Measurements from ENCODE around the gene CORO2B. TPM values are rescaled to one million over a fixed set of nuclear protein-coding genes. Genes with fewer than 3 reads are reported as not detected.

The CORO2B gene
- total and polyA plus RNA-seq, 2 experiments from 2014 or later = 1.6 to 4.6 TPM

- TF ChIP-seq ZNF462 (CRISPR knock-in tag; IDR thresholded peaks at IDR 0.05) = no peak
- TF ChIP-seq EZH2phosphoT487 (IDR thresholded peaks at IDR 0.05; ENCODE audit: unreplicated experiment) = no peak
- TF ChIP-seq POLR2AphosphoS5 (IDR thresholded peaks at IDR 0.05; ENCODE audit: low read depth) = no peak
Observed at GRCh38 chr15:68743256-68743655, 164.5 kb downstream of the CORO2B start (continued).

GRCh38 chr15:68749365-68749764, 170.6 kb downstream of the CORO2B start:
- Mint-ChIP-seq H3K4me3 (no peak overlapping the region), H3K27me3 (ENCODE audit: insufficient read depth, low read depth, poor library complexity) (peaks cover 6% of the 10 kb centered on the region)
- TF ChIP-seq JUNB (IDR thresholded peaks at IDR 0.05; ENCODE audit: unreplicated experiment) = no peak
- no peak for TF ChIP-seq STAT1 (IDR thresholded peaks at IDR 0.05; ENCODE audit: unreplicated experiment)
- no peak for TF ChIP-seq ZNF331 (CRISPR knock-in tag; IDR thresholded peaks at IDR 0.05; ENCODE audit: low read depth)
- TF ChIP-seq POLR2AphosphoS5 (IDR thresholded peaks at IDR 0.05; ENCODE audit: low read depth) = no peak
- no peak for TF ChIP-seq EZH2phosphoT487 (IDR thresholded peaks at IDR 0.05; ENCODE audit: unreplicated experiment)
- no peak for TF ChIP-seq CREB1 (CRISPR knock-in tag; IDR thresholded peaks at IDR 0.05; ENCODE audit: low read depth)
- TF ChIP-seq CTCF (conservative IDR thresholded peaks at IDR 0.05; ENCODE audit: low read depth in 2 of 2) = no peak
- no peak for TF ChIP-seq NANOG (IDR thresholded peaks at IDR 0.05; ENCODE audit: borderline replicate concordance)

More at GRCh38 chr15:68749365-68749764, 170.6 kb downstream of the CORO2B start:
- Mint-ChIP-seq H3K4me1 (no peaks in the 10 kb centered on the region), H3K27ac (no peak overlapping the region), H3K9me3 (no peaks in the 10 kb centered on the region; the same call in 2 of the 3 replicates), H3K36me3 (ENCODE audit: low read depth) (no peaks in the 10 kb centered on the region)
- ATAC-seq (no peak), DNase-seq (ENCODE audit: low spot score) (no peak)
- no peaks in the 10 kb centered on the region for H3K4me1 ChIP-seq (ENCODE audit: insufficient read depth)
- H3F3A ChIP-seq (replicated peaks; ENCODE audit: low read depth) = no peaks in the 10 kb centered on the region
- H2AFZ ChIP-seq = no peak overlapping the region
- H3K4me3 ChIP-seq = no peak overlapping the region
- H4K20me1 ChIP-seq (replicated peaks; ENCODE audit: insufficient read depth) = no peaks in the 10 kb centered on the region
- H3K27ac ChIP-seq (ENCODE audit: low read depth) = no peak overlapping the region
- no peaks in the 10 kb centered on the region for H3K79me2 ChIP-seq (replicated peaks; ENCODE audit: insufficient read depth)
- no peaks in the 10 kb centered on the region for H3K36me3 ChIP-seq (ENCODE audit: insufficient read depth)
- H3K27me3 ChIP-seq (ENCODE audit: insufficient read depth) = no peaks in the 10 kb centered on the region
- no peak overlapping the region for H3K4me2 ChIP-seq
- H3K9me2 ChIP-seq (ENCODE audit: insufficient read depth) = no peaks in the 10 kb centered on the region

Data from GM23338 (cell line).